HEK293T (cell line): Measurements from ENCODE around the gene RCOR3.
A peak's percentile ranks its signal among the peaks of the same experiment; 100 is the strongest.
"Not testable (repeated sequence)": the region's sequence is repeated elsewhere in the genome, so short reads cannot be mapped to it uniquely, and the experiment has no call there.

Source experiments
- CTCF ChIA-PET: fragments of 350-600 bp; formaldehyde crosslinking; extraction: SDS; loops from one replicate; lab custom pipeline; 2021; ENCODE audit warnings: antibody characterized with exemption, inconsistent platforms; lab: Yijun Ruan, JAX
- POLR2A ChIA-PET: fragments of 350-600 bp; formaldehyde crosslinking; extraction: SDS; loops from one replicate; lab custom pipeline; 2020; ENCODE audit warnings: antibody characterized with exemption, inconsistent platforms; lab: Yijun Ruan, JAX
- DNase-seq: peaks from one replicate; pipeline ENCODE4 v3.0.0; 2012; ENCODE audit warnings: mixed read lengths; ENCODE audit errors: extremely low spot score
- ARNT ChIP-seq: fragments of 450-650 bp; IDR thresholded peaks from 2 replicates; pipeline ENCODE4 v1.6.1; 2017; ENCODE audit warnings: mild to moderate bottlenecking
- BHLHE40 ChIP-seq: fragments of 450-650 bp; IDR thresholded peaks from 2 replicates; pipeline ENCODE4 v1.6.1; 2016; ENCODE audit warnings: mild to moderate bottlenecking, moderate library complexity, borderline replicate concordance
- CTBP1 ChIP-seq: fragments of 450-650 bp; IDR thresholded peaks from 2 replicates; pipeline ENCODE4 v1.6.1; 2016; ENCODE audit warnings: borderline replicate concordance
- ELF4 ChIP-seq: fragments of 450-650 bp; IDR thresholded peaks from 2 replicates; pipeline ENCODE4 v1.6.1; 2017; ENCODE audit warnings: antibody characterized with exemption
- FOXA1 ChIP-seq: fragments of 450-650 bp; IDR thresholded peaks from 2 replicates; pipeline ENCODE4 v1.6.1; 2016; ENCODE audit warnings: mild to moderate bottlenecking
- FOXK2 ChIP-seq: fragments of 450-650 bp; IDR thresholded peaks from 2 replicates; pipeline ENCODE4 v1.6.1; 2016; ENCODE audit warnings: mild to moderate bottlenecking
- FOXM1 ChIP-seq: fragments of 450-650 bp; IDR thresholded peaks from 2 replicates; pipeline ENCODE4 v1.6.1; 2017; ENCODE audit warnings: mild to moderate bottlenecking, borderline replicate concordance
- HDGF ChIP-seq: fragments of 450-650 bp; IDR thresholded peaks from 2 replicates; pipeline ENCODE4 v1.6.1; 2017; ENCODE audit warnings: antibody characterized with exemption, borderline replicate concordance
- L3MBTL2 ChIP-seq: fragments of 450-650 bp; conservative IDR thresholded peaks from 2 replicates; pipeline ENCODE4 v1.6.1; 2016; ENCODE audit warnings: mild to moderate bottlenecking
- LEF1 ChIP-seq: fragments of 450-650 bp; IDR thresholded peaks from 2 replicates; pipeline ENCODE4 v1.6.1; 2017; ENCODE audit warnings: mild to moderate bottlenecking, borderline replicate concordance
- NFRKB ChIP-seq: fragments of 450-650 bp; IDR thresholded peaks from 2 replicates; pipeline ENCODE4 v1.6.1; 2016; ENCODE audit warnings: mild to moderate bottlenecking, moderate library complexity
- SP1 ChIP-seq: fragments of 450-650 bp; IDR thresholded peaks from 2 replicates; pipeline ENCODE4 v1.6.1; 2017
- SUZ12 ChIP-seq: fragments of 450-650 bp; IDR thresholded peaks from 2 replicates; pipeline ENCODE4 v1.6.1; 2016; ENCODE audit warnings: mild to moderate bottlenecking
- TARDBP ChIP-seq: fragments of 450-650 bp; IDR thresholded peaks from 2 replicates; pipeline ENCODE4 v1.6.1; 2016
- ZNF384 ChIP-seq: fragments of 450-650 bp; IDR thresholded peaks from 2 replicates; pipeline ENCODE4 v1.6.1; 2016
- TF ChIP-seq, protein P1 (sequence below): fragments of 450-650 bp; IDR thresholded peaks from 2 replicates; pipeline ENCODE4 v1.6.1; 2016

The RCOR3 gene

DNA sequence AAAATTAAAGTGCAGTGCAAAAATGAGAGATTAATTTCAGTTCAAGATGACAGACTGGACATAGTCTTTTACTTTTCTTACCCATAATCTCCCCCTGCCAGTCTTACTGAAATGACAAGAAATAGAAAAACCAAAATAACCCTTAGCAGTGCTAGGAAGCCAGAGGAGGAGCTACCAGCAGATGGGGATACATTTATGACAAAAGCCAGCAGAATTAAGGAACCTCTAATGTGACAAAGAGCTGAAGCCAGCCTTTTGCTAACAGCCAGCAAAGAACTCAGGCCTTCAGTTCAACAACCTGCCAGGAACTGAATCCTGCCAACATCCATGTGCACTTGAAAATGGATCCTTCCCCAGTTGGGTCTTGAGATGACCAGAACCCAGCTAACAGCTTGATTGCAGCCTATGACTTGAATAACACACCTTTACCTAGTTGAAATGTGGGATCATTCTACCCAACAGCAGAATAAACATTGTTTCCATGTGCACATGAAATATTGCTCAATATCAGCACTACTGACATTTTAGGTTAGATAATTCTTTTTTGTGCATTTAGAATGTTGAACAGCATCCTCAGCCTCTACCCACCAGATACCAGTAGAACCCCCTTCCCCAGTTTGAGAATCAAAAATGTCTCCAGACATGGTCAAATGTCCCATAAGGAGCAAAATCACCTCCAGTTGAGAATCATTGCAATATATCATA, 59.6 kb downstream of the RCOR3 start:
- no peak for DNase-seq
- POLR2A ChIA-PET, result no interaction called here
- TF ChIP-seq ZNF384 (no peak), ELF4 (no peak)
- CTCF ChIA-PET, result no interaction called here

DNA sequence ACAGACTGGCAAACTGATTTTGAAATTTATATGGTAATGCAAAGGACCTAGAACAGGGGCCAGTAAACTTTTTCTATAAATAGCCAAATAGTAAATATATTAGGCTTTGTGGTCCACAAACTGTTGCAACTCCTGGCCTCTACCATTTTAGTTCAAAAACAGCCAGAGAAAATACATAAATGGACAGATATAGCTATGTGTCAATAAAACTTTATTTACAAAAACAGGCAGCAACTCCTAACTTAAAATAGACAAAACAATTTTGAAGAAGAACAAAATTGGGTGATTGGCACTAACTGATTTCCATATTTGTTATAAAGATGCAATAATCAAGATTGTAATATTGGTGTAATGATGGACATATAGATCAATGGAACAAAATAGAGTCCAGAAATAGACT, 60.7 kb downstream of the RCOR3 start:
- DNase-seq, result no peak
- POLR2A ChIA-PET, result no interaction called here
- TF ChIP-seq ARNT, result no peak
- TF ChIP-seq, protein P1, sequence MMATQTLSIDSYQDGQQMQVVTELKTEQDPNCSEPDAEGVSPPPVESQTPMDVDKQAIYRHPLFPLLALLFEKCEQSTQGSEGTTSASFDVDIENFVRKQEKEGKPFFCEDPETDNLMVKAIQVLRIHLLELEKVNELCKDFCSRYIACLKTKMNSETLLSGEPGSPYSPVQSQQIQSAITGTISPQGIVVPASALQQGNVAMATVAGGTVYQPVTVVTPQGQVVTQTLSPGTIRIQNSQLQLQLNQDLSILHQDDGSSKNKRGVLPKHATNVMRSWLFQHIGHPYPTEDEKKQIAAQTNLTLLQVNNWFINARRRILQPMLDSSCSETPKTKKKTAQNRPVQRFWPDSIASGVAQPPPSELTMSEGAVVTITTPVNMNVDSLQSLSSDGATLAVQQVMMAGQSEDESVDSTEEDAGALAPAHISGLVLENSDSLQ, result no peak
- no peak for TF ChIP-seq FOXA1
- TF ChIP-seq SP1, result no peak
- no peak for TF ChIP-seq BHLHE40
- no peak for TF ChIP-seq L3MBTL2
- no peak for TF ChIP-seq HDGF
- TF ChIP-seq CTBP1, result no peak
- no peak for TF ChIP-seq ELF4
- TF ChIP-seq SUZ12, result no peak
- no peak for TF ChIP-seq TARDBP
- TF ChIP-seq FOXK2, result no peak
- no peak for TF ChIP-seq FOXM1
- CTCF ChIA-PET, result no interaction called here

DNA sequence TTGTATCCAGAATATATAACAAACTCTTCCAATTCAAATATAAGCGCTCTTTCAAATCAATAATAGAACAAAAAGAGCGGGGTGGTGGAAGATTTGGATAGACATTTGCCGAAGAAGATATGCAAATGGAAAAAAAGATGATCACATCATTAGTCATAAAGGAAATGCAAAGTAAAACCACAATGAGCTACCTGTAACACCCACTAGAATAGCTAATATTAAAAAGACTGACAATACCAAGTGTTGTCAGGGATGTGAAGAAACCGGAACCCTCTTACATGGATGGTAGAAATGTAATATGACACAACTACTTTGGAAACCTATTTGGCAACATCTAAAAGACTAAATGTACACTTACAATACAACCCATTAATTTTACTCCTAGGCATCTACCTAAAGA, 61.8 kb downstream of the RCOR3 start:
- no peak for DNase-seq

DNA sequence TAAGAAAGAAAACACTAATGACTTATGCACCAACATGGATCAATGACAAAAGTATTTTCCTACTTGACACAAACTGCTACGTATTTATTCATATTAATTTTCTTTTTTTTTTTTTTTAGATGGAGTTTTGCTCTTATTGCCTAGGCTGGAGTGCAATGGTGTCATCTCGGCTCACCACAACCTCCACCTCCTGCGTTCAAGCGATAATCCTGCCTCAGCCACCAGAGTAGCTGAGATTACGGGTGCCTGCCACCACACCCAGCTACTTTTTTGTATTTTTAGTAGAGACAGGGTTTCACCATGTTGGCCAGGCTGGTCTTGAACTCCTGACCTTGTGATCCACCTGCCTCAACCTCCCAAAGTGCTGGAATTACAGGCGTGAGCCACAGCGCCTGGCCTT, 62.5 kb downstream of the RCOR3 start:
- CTCF ChIA-PET, result interaction anchor here (1.3 kb wide), 1 partner anchor 10 kb away, joined by 3 read pairs; no protein-coding TSS in a partner anchor

More for the DNA sequence above, 61.8 kb downstream of the RCOR3 start:
- ChIA-PET CTCF (no interaction called here), POLR2A (no interaction called here)
- TF ChIP-seq FOXK2 (no peak), ZNF384 (no peak), SP1 (no peak), HDGF (no peak), CTBP1 (no peak), NFRKB (no peak), ELF4 (no peak), TARDBP (no peak), LEF1 (no peak), FOXA1 (no peak), SUZ12 (no peak), FOXM1 (no peak)
- TF ChIP-seq, protein P1, result no peak

DNA sequence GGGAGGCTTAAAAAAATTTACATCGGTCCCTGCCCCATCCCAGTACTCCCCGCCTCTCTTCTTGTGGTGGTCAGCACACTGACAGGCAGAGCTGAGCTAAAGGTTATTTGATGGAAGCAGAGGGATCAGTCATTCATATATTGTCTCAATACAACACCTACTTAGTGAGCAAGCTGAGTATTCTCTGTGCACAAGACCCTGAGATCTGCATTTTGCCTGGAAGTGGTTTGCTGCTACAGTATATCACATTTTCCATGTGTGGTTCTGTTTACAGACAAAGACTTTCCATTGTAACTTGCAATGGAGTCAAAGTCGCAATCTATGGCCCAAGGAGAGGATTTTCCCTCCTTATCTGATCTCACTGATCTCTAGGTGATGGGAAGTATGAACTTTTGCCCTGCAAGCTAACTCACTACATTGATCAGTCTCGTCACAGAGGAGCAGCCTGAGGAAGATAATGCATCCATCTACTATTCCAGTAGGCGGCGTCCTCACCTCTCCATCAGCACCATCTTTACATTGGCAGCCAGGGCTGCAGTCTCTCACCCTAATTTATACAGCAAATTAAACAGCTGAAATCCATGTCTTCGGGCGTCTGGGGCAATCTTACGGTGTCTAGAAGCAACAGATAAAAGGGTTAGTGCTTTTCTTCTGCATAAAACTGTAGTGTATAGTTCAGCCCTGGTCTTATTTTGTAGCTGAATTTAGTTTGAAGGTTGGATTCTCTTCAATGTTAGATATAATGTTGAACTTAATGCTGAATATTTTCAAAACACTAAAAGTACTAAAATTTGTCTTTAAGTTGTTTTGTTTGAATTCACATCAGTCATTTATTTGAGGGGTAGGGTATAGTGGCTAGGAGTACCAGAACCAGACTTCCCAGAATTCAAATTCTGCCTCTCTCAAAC, 64.2 kb downstream of the RCOR3 start:
- peak; percentile 78 for DNase-seq
- POLR2A ChIA-PET, result no interaction called here
- TF ChIP-seq FOXA1, result no peak
- no peak for TF ChIP-seq SUZ12

More for the DNA sequence above, 62.5 kb downstream of the RCOR3 start:
- POLR2A ChIA-PET, DNase-seq: not testable (repeated sequence)

DNA sequence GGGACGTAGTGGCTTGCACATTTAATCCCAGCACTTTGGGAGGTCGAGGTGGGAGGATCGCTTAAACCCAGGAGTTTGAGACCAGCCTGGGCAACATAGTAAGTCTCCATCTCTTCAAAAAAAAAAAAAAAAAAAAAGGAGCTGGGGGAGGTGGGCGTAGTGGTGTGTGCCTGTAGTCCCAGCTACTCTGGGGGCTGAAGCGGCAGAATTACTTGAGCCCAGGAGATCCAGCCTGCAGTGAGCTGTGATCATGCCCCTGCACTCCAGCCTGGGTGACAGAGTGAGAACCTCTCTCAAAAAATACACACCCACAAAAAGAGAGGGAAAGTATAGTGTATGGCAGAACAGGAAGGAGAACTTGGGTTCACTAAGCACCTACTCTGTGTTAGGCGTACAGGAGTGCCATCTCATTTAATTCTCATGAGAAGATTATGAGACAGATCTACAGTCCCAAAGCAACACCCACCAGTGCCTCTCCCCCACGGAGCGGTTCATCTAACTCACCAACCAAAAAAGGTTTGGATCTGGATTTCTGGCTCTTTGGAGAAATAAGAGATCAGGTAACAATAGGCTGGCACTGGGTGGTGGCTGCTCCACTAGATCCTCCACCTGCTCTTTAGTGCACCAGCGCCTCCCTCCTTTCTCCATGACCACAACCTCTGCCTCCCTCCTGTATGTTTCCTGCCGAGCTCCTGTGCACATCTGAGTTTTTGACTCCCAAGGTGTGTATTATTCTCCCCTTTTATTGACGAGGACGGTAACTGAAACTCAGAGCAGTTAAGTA, 66.0 kb downstream of the RCOR3 start:
- no peak for DNase-seq
- TF ChIP-seq, protein P1, result no peak
- TF ChIP-seq ZNF384 (no peak), SP1 (no peak), NFRKB (no peak), CTBP1 (no peak), FOXA1 (no peak), LEF1 (no peak), FOXM1 (no peak), ELF4 (no peak), BHLHE40 (no peak), SUZ12 (no peak), FOXK2 (no peak), TARDBP (no peak), L3MBTL2 (no peak), HDGF (no peak), ARNT (no peak)
- POLR2A ChIA-PET, result no interaction called here
- CTCF ChIA-PET, result interaction anchor here (1.4 to 1.5 kb wide), 2 partner anchors 22 to 151 kb away, joined by 4 read pairs; no protein-coding TSS in a partner anchor

More for the DNA sequence above, 64.2 kb downstream of the RCOR3 start:
- CTCF ChIA-PET, result interaction anchor here (0.7 to 1.8 kb wide), 10 partner anchors 11 to 310 kb away, joined by 3 to 13 read pairs (median 4); no protein-coding TSS in a partner anchor
